GM19035 (cell line): ENCODE data around the gene CSH2.
"Not testable (repeated sequence)": the region's sequence is repeated elsewhere in the genome, so short reads cannot be mapped to it uniquely, and the experiment has no call there.

ENCODE experiments used
- ATAC-seq: cut with Tn5 transposase; IDR thresholded peaks from one replicate; pipeline ENCODE4 v1.9.1; 2021; ENCODE audit not compliant: unreplicated experiment

The CSH2 gene

DNA sequence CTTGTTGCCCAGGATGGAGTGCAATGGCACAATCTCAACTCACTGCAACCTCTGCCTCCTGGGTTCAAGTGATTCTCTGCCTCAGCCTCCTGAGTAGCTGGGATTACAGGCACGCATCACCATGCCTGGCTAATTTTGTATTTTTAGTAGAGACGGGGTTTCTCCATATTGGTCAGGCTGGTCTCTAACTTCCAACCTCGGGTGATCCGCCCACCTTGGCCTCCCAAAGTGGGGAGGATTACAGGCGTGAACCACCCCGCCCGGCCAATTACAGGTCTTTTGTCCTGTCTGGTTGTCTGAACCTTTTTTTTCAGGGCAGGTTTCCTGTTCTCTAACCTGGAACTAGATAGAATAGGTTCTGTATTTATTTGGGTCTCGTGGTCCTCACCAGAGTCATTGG lies 17.1 kb downstream of the CSH2 start:
- ATAC-seq: not testable (repeated sequence)

- no peak for ATAC-seq
Measured at GRCh38 chr17:63855185-63855584, 18.3 kb downstream of the CSH2 start.

DNA sequence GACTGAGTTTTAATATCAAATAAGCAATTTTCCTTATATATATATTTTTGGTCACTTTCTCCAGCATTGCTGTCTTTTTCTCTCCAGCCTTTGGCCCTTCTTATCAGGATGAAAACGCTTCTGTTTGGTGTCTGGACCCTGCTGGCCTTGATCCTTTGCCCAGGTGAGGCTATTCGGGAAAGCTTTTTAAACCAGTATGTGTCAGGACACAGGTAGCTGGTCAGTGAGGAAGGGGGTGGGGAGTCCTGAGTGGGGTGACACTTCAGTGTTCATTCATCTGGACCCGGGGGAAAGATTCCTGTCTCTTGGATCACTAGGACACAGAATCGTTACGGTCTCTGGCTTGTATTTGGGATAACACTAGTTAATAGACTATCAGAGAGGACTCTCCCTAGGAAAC lies 18.8 kb downstream of the CSH2 start:
- ATAC-seq: no peak

- ATAC-seq: no peak
Measured at GRCh38 chr17:63853260-63853659, 20.2 kb downstream of the CSH2 start.

DNA sequence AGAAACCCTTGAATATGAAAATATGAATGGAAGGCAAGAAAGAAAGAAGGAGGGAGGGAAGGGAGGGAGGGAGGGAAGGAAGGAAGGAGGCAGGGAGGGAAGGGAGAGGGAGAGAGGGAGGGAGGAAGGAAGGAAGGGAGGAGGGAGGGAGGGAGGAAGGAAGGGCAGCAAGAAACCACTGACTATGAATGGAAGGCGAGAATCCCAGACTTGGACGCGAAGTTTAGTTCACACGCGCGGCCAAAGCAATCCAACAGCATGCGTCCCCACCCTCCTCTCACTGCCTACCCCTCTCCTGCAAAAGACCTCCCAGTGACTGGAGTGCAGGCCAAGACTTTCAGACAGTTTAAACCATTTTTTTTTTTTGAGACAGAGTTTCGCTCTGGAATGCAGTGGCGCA lies 23.1 kb downstream of the CSH2 start:
- ATAC-seq: no peak

DNA sequence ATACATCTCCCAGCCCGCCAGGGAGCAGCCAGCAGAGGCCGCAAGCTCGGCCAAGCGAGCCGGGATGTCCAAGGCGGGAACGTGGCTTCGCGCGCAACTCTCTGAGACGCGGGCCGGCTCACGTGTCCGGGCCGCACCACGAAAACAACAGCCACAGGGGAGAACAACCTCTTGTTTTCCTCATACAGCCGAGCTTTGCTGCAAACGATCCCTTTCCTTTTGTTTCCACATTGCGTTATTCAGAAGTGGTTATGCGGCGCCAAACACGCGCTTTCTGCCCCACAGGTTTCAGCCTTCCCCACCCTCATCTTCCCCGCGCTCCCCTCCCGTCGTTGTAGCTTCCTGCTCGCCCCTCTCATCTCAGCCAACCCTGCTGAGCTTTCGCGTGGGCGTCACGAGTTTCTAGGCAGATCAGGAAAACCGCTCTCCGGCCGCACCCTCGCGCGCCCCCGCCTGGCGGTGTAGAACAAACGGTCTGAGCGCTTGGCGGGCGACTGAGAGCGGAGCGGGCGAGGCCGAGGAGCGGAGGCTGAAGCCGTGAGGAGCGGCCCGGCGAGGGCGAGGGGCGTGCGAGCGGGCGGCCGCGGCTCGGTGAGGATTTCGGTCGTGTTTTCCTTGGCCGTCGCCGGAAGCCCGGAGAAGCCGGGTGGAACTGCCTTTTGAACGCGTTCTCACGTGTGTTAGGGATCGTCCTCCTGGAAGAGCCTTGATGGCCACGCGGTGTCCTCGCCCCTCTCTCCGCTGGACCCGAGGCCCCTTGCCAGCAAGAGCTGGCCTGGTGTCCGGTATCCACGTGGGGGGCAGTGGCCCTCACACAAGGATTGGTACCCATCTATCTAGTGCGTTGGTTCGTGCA lies 24.4 kb downstream of the CSH2 start:
- ATAC-seq: peak; percentile 82

- ATAC-seq: no peak
Measured at GRCh38 chr17:63847525-63848249, 25.8 kb downstream of the CSH2 start.

DNA sequence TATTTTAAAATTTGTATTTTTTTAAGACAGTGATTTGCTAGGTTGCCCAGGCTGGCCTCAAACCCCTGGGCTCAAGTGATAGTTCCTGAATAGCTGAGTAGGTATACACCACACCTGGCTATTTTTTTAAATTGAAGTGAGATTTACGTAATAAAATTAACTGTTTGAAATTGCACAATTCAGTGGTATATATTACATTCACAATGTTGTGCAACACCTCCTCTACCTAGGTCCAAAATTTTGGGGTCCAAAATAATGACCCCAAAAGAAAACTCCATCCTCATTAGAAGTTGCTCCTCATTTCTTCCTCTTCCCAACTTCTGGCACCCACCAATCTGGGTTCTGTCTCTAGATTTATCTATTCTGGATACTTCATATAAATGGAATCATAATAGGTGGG lies 28.0 kb downstream of the CSH2 start:
- no peak for ATAC-seq

DNA sequence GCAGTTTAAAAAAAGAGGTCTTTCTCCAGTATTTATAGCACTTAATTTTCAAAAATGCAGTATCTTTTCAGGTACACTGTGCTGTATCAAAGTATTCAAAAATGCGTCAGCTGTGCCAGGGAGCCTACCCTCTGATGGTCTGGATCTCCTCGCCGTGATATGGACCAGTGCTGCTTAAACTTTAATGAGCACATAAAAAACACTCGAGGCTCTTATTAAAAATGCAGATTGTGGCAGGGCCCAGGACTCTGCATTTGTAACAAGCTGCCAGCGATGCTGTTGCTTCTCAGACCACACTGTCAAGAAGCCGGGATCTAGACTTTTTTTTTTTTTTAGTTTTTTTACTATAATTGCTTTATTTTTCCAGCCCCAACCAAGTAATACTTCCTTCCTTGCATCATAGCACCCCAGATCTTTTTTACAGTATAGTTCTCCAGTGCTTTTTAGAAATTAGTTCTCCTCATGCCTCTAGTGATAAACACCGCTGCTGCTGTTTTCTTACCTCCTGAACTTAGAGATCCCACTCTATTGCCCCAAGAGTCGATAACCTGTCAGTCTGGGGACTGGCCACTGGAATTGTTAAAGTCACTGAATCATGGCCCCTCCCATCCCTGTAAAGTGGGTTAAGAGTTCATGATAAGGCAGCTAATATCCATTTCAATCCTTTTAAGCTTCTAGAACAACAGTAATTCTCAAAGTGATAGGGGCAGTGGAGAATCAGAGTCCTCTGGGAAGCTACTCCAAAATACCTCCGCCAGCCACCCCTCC lies 29.4 kb downstream of the CSH2 start:
- ATAC-seq: no peak

GRCh38 chr17:63843387-63843888 lies 30.0 kb downstream of the CSH2 start:
- not testable (repeated sequence) for ATAC-seq

- peak; percentile 81 for ATAC-seq
Measured at GRCh38 chr17:63842540-63843386, 30.7 kb downstream of the CSH2 start, which contains the start of gene SMARCD2. TSS of gene SMARCD2 (minus strand) at chr17:63842685. CDS start at chr17:63842674, 11 bp downstream.

DNA sequence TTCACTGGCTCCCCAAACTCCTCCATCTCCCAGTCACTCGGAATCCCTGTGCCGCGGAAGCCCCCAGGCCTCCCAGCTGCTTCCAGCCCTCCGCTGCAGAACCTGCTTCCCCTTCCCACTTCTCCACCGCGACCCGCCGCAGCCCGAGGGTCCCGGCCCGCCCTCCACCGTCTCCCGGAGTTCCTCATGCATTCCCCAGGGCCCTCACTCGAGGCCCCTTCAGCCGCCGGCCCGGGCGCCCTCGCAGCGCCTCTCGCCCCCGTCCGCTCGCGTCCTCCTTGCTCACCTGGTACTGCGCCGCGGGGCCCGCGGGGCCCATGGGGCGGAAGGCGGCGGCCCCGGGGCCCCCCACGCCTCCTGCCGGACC lies 31.3 kb downstream of the CSH2 start:
- peak; percentile 29 for ATAC-seq

DNA sequence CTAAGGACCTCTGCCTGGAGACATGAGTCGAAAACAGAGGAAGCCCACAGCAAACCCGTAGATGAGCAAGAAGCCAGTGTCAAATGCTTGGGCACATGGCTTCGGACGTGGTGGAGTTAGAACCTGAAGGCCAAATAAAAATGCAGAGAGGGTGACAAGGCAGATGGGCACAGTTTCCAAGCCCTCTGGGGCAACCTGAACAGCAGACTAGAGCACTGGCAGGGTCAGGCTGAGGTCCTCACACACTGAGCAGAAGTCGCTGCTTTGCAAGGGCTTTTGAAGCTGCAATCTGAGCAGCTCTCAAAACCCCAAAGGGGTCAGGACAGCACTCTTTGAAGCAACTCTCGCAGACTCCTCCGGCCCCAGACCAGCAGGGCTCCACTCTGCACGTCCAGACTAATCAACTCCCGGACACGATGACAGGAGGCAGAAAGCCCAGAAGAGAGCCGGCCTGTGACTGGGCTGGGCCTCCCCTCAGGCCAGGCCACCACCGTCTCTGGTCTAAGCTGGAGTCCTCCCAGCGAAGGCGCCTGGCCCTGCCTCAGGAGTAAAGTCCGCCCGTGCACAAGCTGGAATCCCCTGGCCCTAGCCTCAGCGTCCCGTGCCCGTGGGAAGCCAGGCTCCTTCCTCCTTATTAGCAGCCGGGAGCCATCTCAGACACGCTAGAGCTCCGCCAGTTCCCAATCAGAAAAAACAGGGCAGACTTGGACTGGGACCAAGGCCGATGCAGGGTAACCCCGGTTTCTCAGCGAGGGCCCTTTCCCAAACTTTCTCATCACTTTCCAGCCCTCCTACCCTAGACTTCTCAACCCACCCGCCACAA lies 31.9 kb downstream of the CSH2 start:
- ATAC-seq: no peak

GRCh38 chr17:63840591-63841349 lies 32.7 kb downstream of the CSH2 start:
- ATAC-seq: no peak

GRCh38 chr17:63838631-63839171 lies 34.8 kb downstream of the CSH2 start:
- no peak for ATAC-seq

DNA sequence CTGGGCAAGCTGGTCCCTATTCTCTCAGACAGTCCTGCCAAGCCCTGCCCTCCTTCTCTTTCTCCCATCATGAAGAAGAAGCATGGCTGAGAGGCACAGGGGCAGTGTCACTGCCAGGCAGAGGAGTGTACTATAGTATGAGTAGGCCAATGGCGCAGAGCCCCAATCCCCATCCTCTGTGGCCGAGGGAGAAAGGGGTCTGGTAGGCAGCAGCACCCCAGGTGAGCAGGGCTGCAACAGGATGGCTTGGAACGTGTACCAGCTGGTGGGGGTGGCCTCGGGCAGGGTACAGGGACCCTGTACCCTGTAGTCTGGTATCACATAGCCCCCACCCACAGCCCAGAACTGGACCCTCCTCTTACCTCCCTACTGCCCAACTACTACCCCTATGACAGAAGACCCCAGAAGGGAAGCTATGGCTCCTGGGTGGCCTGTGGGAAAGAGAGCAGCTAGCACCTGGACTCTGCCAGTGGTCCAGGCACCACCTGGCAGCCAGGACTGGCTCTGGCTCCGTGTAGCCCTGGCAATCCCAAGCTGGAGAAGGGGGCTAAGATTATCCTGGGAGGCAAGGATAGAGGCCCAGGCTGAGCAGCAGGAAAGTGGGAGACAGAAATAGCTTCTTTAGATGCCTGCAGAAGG lies 35.4 kb downstream of the CSH2 start:
- ATAC-seq: no peak

DNA sequence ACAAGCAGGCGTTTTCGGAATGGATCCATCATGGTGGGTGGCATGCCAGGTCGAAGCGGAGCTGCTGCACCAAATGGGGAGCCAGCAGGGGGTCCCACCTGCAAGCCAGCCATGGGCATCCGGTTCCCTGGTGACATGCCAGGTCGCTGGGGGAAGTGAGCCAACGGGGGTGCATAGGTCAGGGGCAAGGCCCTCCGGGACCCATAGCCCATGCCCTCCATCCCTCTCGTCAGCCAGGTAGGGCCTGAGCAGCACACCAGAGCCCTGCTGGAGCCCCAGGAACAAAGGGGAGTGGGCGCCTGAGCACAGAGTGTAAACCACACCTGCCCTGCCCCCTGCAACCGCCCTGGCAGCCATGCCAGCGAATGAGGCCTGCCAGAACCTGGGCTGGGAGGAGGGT lies 36.0 kb downstream of the CSH2 start:
- no peak for ATAC-seq

DNA sequence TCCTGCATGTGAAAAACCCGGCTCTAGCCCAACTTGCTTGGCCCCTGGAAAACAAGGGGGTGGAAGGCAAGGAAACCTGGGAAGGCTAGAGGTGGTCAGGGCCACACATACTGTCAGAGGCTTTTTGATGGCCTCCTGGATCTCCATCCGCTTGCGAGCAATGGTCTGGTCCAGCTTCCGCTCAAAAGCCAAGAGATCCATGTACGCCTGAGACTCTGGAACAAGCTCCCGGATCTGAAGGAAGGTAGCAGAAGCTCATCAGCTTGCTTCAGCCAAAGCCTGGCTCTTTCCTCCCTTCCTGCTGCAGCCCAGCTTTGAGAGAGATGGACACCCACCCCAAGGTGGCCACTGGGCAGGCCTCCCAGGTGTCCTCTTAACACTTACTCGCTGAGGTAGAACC lies 36.7 kb downstream of the CSH2 start:
- ATAC-seq: no peak
